Endothelial cell of umbilical vein (primary cell): ENCODE measurements around the gene TMEM154. TPM values are rescaled to one million over a fixed set of nuclear protein-coding genes. Genes with fewer than 3 reads are reported as not detected.

Experiments used
- BruUV-seq: library from RNA; stranded (reverse); fragments of 400-500 nt; replicated peaks from 2 replicates; lab custom pipeline; 2021; lab: Mats Ljungman, UMichigan
- CTCF ChIA-PET: fragments of 300-600, 350-600 bp; sonication (Branson Sonifier 250); formaldehyde crosslinking; loops from one replicate; lab custom pipeline; 2021; ENCODE audit warnings: antibody characterized with exemption, inconsistent platforms; lab: Charles Lee
- POLR2A ChIA-PET: fragments of 300-600, 350-600 bp; sonication (Branson Sonifier 250); formaldehyde crosslinking; loops from one replicate; lab custom pipeline; 2021; ENCODE audit warnings: antibody characterized with exemption, inconsistent platforms; lab: Charles Lee
- DNase-seq: peaks from one replicate; pipeline ENCODE4 v3.0.0-alpha.2; 2011; ENCODE audit warnings: low read depth, low spot score
- FAIRE-seq: peaks from 2 replicates; lab custom pipeline; 2011; peaks lifted over from hg19 to GRCh38; lab: Jason Lieb, UNC
- H2AFZ ChIP-seq: 2 replicates; pipeline ENCODE4 v1.6.0; 2012; ENCODE audit warnings: low read depth, low read length, control low read depth, inconsistent platforms
- H3K27ac ChIP-seq: 2 replicates; pipeline ENCODE4 v1.5.1; 2011; ENCODE audit warnings: low read depth, mild to moderate bottlenecking, control low read depth, low read length, moderate library complexity; ENCODE audit not compliant: insufficient read depth
- H3K27me3 ChIP-seq, 2 experiments: 2 replicates each; pipeline versions ENCODE4 v1.6.0 to v1.6.1; 2011; ENCODE audit warnings: low read length in 2 of 2, mixed read lengths in 1 of 2; ENCODE audit not compliant: control insufficient read depth in 2 of 2, insufficient read depth in 2 of 2
- H3K36me3 ChIP-seq, 2 experiments: 2 replicates in 1 of 2; 3 replicates in 1 of 2; pipeline ENCODE4 v1.5.1; 2011; ENCODE audit warnings: low read length in 2 of 2, mild to moderate bottlenecking in 1 of 2, moderate library complexity in 1 of 2; ENCODE audit not compliant: control insufficient read depth in 2 of 2, insufficient read depth in 2 of 2; ENCODE audit errors: extremely low read depth in 1 of 2
- H3K4me1 ChIP-seq: 3 replicates; pipeline ENCODE4 v1.5.1; 2011; ENCODE audit warnings: mild to moderate bottlenecking, low read length; ENCODE audit not compliant: control insufficient read depth, insufficient read depth; ENCODE audit errors: extremely low read depth
- H3K4me2 ChIP-seq: 2 replicates; pipeline ENCODE4 v1.6.1; 2011; ENCODE audit warnings: low read length, control low read depth, mixed read lengths; ENCODE audit not compliant: insufficient read depth
- H3K4me3 ChIP-seq, 3 experiments: fragments of 200-600 bp in 1 of 3; sonication (generic), shearing (Covaris generic) in 1 of 3; replicated peaks in 1 of 3; 2 replicates each; pipeline ENCODE4 v1.5.1; 2011 to 2016; ENCODE audit warnings: control low read depth in 3 of 3, low read length in 3 of 3, mild to moderate bottlenecking in 2 of 3, inconsistent platforms in 1 of 3, low read depth in 1 of 3, moderate library complexity in 1 of 3; ENCODE audit not compliant: insufficient read depth in 1 of 3
- H3K79me2 ChIP-seq: 2 replicates; pipeline ENCODE4 v1.6.0; 2012; ENCODE audit warnings: low read length, inconsistent platforms; ENCODE audit not compliant: control insufficient read depth, insufficient read depth
- H3K9ac ChIP-seq: replicated peaks from 2 replicates; pipeline ENCODE3; 2011; ENCODE audit warnings: low read length, control low read depth; ENCODE audit not compliant: insufficient read depth; ENCODE audit errors: extremely low read depth
- H3K9me1 ChIP-seq: replicated peaks from 3 replicates; pipeline ENCODE4 v1.6.0; 2011; ENCODE audit warnings: mild to moderate bottlenecking, low read length; ENCODE audit not compliant: control insufficient read depth, insufficient read depth; ENCODE audit errors: extremely low read depth
- H3K9me3 ChIP-seq: replicated peaks from 2 replicates; pipeline ENCODE4 v1.5.1; 2012; ENCODE audit warnings: low read length, inconsistent platforms; ENCODE audit not compliant: control insufficient read depth, insufficient read depth
- H4K20me1 ChIP-seq: replicated peaks from 2 replicates; pipeline ENCODE3; 2011; ENCODE audit warnings: mild to moderate bottlenecking, low read length; ENCODE audit not compliant: control insufficient read depth, insufficient read depth; ENCODE audit errors: extremely low read depth
- EZH2 ChIP-seq: IDR thresholded peaks from 2 replicates; pipeline ENCODE4 v1.6.1; 2012; ENCODE audit warnings: borderline replicate concordance, low read depth, mild to moderate bottlenecking, moderate library complexity, low read length, inconsistent platforms; ENCODE audit not compliant: severe bottlenecking
- FOS ChIP-seq: IDR thresholded peaks from 2 replicates; pipeline ENCODE4 v1.6.1; 2011; ENCODE audit warnings: mild to moderate bottlenecking, low read length, moderate library complexity, borderline replicate concordance; ENCODE audit not compliant: insufficient read depth
- GATA2 ChIP-seq: IDR thresholded peaks from 2 replicates; pipeline ENCODE4 v1.7.0; 2011; ENCODE audit warnings: low read depth, mild to moderate bottlenecking, moderate library complexity, mixed read lengths, low read length; ENCODE audit not compliant: insufficient read length, insufficient read depth
- JUN ChIP-seq: IDR thresholded peaks from 2 replicates; pipeline ENCODE4 v1.6.1; 2011; ENCODE audit warnings: borderline replicate concordance, low read depth; ENCODE audit not compliant: insufficient read length, insufficient read depth
- MYC ChIP-seq: IDR thresholded peaks from one replicate; pipeline ENCODE4 v1.6.1; 2011; ENCODE audit warnings: mild to moderate bottlenecking, low read depth, low read length
- POLR2A ChIP-seq: IDR thresholded peaks from 2 replicates; pipeline ENCODE4 v1.6.1; 2012; ENCODE audit warnings: low read depth, mild to moderate bottlenecking, control low read depth, low read length
- POLR2AphosphoS5 ChIP-seq: IDR thresholded peaks from 2 replicates; pipeline ENCODE4 v1.6.1; 2012; ENCODE audit warnings: low read depth, mild to moderate bottlenecking, control low read depth, low read length, moderate library complexity; ENCODE audit not compliant: insufficient read depth
- dilution Hi-C: fragments of 300-500 bp; cut with MboI; formaldehyde crosslinking; loops from one replicate; pipeline ENCODE4 v1.15.0; 2019; ENCODE audit warnings: low sequenced_read_pairs; ENCODE audit not compliant: extremely low pct_ligation_motif_present
- intact Hi-C: fragments of 100-400 bp; cut with micrococcal nuclease; formaldehyde crosslinking; loops from one replicate; pipeline ENCODE4 v1.10.0; 2022
- polyA plus RNA-seq, 4 experiments: library from polyadenylated mRNA; depleted of rRNA in 3 of 4; stranded (reverse) in 3 of 4; unstranded in 1 of 4; fragments of >200 nt; gene quantifications; 2 replicates each; pipeline versions ENCODE4 v1.2.1 to v1.2.3, GENCODE V29; 2011 to 2012; ENCODE audit warnings: missing spikeins in 1 of 4
- total RNA-seq: library from RNA; stranded (reverse); gene quantifications from 2 replicates; pipeline ENCODE4 v1.2.3, GENCODE V29; 2021
- TF ChIP-seq, protein P1 (sequence below), 2 donors: IDR thresholded peaks; 1 replicate in 1 of 2; 2 replicates in 1 of 2; pipeline ENCODE4 v1.5.1; 2011; ENCODE audit warnings: low read length in 2 of 2, mild to moderate bottlenecking in 2 of 2, moderate library complexity in 2 of 2, control low read depth in 1 of 2, inconsistent platforms in 1 of 2, low read depth in 1 of 2; ENCODE audit not compliant: insufficient read depth in 1 of 2; ENCODE audit errors: extremely low read depth in 1 of 2
- TF ChIP-seq, protein P2 (sequence below): IDR thresholded peaks from 2 replicates; pipeline ENCODE4 v1.6.1; 2011; ENCODE audit not compliant: insufficient read depth, insufficient read length

The TMEM154 gene
- total and polyA plus RNA-seq, 2 donors (not counting 3 experiments of a cell fraction or from before 2014, with no cell fraction given), result 5.4 to 50.0 TPM

DNA sequence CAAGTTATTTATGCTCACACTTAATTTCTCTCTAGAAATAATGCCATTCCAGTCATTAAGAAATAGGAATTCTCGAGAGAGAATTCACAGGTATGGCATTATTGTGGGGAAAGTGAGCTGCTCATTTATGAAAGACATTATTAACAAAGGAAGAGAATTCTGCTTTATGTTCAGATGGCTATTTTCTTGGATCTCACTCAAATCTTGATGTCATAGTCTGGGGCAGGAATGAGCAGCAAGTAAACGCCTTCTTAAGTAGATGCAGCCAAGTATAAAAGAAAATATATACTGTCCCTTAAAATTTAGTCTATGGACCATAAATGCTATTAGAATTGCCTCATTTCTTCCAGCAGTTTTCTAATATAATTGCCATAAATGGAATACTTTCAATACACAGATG, 85.7 kb downstream of the TMEM154 start:
- no peak for TF ChIP-seq EZH2
- TF ChIP-seq JUN, result no peak
- Histone ChIP-seq H3K9ac (no peak overlapping the region), H3K27ac (no peak overlapping the region), H3K27me3 (peaks cover 8 to 9% of the 10 kb centered on the region in 2 experiments), H4K20me1 (no peaks in the 10 kb centered on the region), H3K79me2 (no peaks in the 10 kb centered on the region), H3K36me3 (no peaks in the 10 kb centered on the region), H2AFZ (no peak overlapping the region), H3K9me1 (no peaks in the 10 kb centered on the region), H3K4me3 (no peak overlapping the region), H3K4me1 (no peaks in the 10 kb centered on the region), H3K4me2 (no peak overlapping the region), H3K9me3 (no peaks in the 10 kb centered on the region)
- dilution Hi-C loops, result no loop called here
- DNase-seq (no peak), FAIRE-seq (no peak)
- POLR2A ChIA-PET, result no interaction called here
- CTCF ChIA-PET, result no interaction called here
- no TSS peak for BruUV-seq
- intact Hi-C loops, result no loop called here

DNA sequence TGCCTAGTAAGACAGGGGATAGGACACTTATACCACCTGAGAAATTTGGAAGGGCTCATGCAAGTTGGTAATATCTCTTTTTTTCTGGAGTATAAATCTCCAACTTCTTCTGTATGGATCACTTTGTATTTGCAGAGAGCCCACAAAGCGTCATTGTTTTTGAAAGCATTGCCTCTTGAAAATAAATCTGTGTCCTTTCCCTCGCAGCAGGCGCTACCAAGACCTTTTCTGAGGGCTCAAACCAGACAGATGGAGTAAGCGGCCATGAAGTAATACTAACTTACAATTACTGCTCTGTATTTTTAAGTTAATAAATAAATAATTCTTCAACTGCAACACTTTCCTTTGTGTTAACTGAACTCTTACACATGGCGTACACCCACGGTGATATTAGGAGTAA, 87.9 kb downstream of the TMEM154 start:
- peaks cover 12 to 14% of the 10 kb centered on the region in 2 experiments for H3K27me3 ChIP-seq
- no peak overlapping the region for H3K9ac ChIP-seq
- H3K9me3 ChIP-seq, result no peaks in the 10 kb centered on the region
- peak overlapping the region; percentile 18 for H3K4me2 ChIP-seq
- POLR2A ChIA-PET, result no interaction called here
- no peaks in the 10 kb centered on the region for H3K36me3 ChIP-seq
- dilution Hi-C loops, result no loop called here
- CTCF ChIA-PET, result interaction anchor here (1.3 to 1.7 kb wide), 3 partner anchors 12 to 137 kb away, joined by 5 to 9 read pairs (median 5); no protein-coding TSS in a partner anchor
- intact Hi-C loops, result no loop called here
- no peak overlapping the region for H3K4me3 ChIP-seq
- DNase-seq (no peak), FAIRE-seq (no peak)
- TF ChIP-seq, protein P1, sequence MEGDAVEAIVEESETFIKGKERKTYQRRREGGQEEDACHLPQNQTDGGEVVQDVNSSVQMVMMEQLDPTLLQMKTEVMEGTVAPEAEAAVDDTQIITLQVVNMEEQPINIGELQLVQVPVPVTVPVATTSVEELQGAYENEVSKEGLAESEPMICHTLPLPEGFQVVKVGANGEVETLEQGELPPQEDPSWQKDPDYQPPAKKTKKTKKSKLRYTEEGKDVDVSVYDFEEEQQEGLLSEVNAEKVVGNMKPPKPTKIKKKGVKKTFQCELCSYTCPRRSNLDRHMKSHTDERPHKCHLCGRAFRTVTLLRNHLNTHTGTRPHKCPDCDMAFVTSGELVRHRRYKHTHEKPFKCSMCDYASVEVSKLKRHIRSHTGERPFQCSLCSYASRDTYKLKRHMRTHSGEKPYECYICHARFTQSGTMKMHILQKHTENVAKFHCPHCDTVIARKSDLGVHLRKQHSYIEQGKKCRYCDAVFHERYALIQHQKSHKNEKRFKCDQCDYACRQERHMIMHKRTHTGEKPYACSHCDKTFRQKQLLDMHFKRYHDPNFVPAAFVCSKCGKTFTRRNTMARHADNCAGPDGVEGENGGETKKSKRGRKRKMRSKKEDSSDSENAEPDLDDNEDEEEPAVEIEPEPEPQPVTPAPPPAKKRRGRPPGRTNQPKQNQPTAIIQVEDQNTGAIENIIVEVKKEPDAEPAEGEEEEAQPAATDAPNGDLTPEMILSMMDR (IDR thresholded peaks at IDR 0.05; ENCODE audit: extremely low read depth in 1 of 2, insufficient read depth in 1 of 2, low read depth in 1 of 2, low read length in 2 of 2), result no peak
- TF ChIP-seq GATA2 (no peak), JUN (no peak), POLR2A (no peak), MYC (no peak), FOS (no peak), POLR2AphosphoS5 (no peak), EZH2 (no peak)
- TF ChIP-seq, protein P2, sequence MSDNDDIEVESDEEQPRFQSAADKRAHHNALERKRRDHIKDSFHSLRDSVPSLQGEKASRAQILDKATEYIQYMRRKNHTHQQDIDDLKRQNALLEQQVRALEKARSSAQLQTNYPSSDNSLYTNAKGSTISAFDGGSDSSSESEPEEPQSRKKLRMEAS, result no peak
- no TSS peak for BruUV-seq
- no peaks in the 10 kb centered on the region for H3K9me1 ChIP-seq
- H2AFZ ChIP-seq, result peak overlapping the region; percentile 59
- no peak overlapping the region for H3K27ac ChIP-seq
- no peaks in the 10 kb centered on the region for H4K20me1 ChIP-seq
- no peaks in the 10 kb centered on the region for H3K79me2 ChIP-seq
- H3K4me1 ChIP-seq, result no peaks in the 10 kb centered on the region
